Aorta (tissue), 5 donors: Measurements from ENCODE around the gene RHBDL3. TPM values are rescaled to one million over a fixed set of nuclear protein-coding genes. Genes with fewer than 3 reads are reported as not detected.

Source experiments
- ATAC-seq: fragments of 200-7000 bp; cut with Tn5 transposase; one replicate; pipeline ENCODE4 v1.9.1; 2022; ENCODE audit warnings: moderate library complexity; ENCODE audit not compliant: low FRiP score
- DNase-seq, 2 donors: peaks; one replicate each; pipeline ENCODE4 v3.0.0-alpha.2; 2020
- H3K27ac ChIP-seq, 2 donors: one replicate each; pipeline ENCODE4 v1.5.1; 2013; ENCODE audit warnings: low read length in 2 of 2, mild to moderate bottlenecking in 2 of 2, moderate library complexity in 2 of 2, control low read depth in 1 of 2, inconsistent platforms in 1 of 2, low read depth in 1 of 2
- H3K27me3 ChIP-seq, 2 donors: one replicate each; pipeline ENCODE4 v1.6.1; 2013; ENCODE audit warnings: control low read depth in 1 of 2, low read length in 1 of 2, mild to moderate bottlenecking in 1 of 2, moderate library complexity in 1 of 2; ENCODE audit not compliant: insufficient read depth in 2 of 2, control insufficient read depth in 1 of 2
- H3K36me3 ChIP-seq, 2 donors: one replicate each; pipeline ENCODE4 v1.6.1; 2013; ENCODE audit warnings: control low read depth in 1 of 2, low read length in 1 of 2, mild to moderate bottlenecking in 1 of 2; ENCODE audit not compliant: insufficient read depth in 2 of 2, control insufficient read depth in 1 of 2
- H3K4me1 ChIP-seq, 2 donors: one replicate each; pipeline ENCODE4 v1.6.1; 2013; ENCODE audit warnings: low read length in 2 of 2, control low read depth in 1 of 2, mild to moderate bottlenecking in 1 of 2, moderate library complexity in 1 of 2; ENCODE audit not compliant: insufficient read depth in 2 of 2, control insufficient read depth in 1 of 2
- H3K4me3 ChIP-seq, 2 donors: one replicate each; pipeline ENCODE4 v1.5.1; 2013; ENCODE audit warnings: low read length in 2 of 2, control low read depth in 1 of 2, mild to moderate bottlenecking in 1 of 2
- H3K9me3 ChIP-seq: one replicate; pipeline ENCODE4 v1.6.1; 2013; ENCODE audit warnings: mild to moderate bottlenecking, low read length; ENCODE audit not compliant: control insufficient read depth
- WGBS, 2 donors: extraction: QIAGEN DNeasy Blood & Tissue Kit; methylation state at CpG; one replicate each; pipeline ENCODE4 v1.1.7; 2013; 5-methylcytosine and 5-hydroxymethylcytosine counted together
- intact Hi-C, 2 donors: fragments of 100-400 bp; cut with DNase I; formaldehyde crosslinking; loops; one replicate each; pipeline versions ENCODE4 v1.14.2 to v1.15.0; 2022
- long read RNA-seq, 2 donors: library from polyadenylated mRNA; unstranded; transcript quantifications; one replicate each; pipeline ENCODE4 v2.0.0, GENCODE V29; 2020 to 2021
- polyA plus RNA-seq, 2 donors: library from polyadenylated mRNA; stranded (reverse); fragments of 200-250 nt; gene quantifications; one replicate each; pipeline ENCODE4 v1.2.3, GENCODE V29; 2013
- total RNA-seq, 2 donors: library from RNA; stranded (reverse); fragmentation: NEBNext Ultra II Directional; extraction: Animal tissue kit (Norgen Biotek cat#: 25700); gene quantifications; one replicate each; pipeline ENCODE4 v1.2.1, GENCODE V29; 2021
- donor health status: healthy with polysubstance abuse.
- donor health status: Bipolar disorder and iron deficiency.
- donor health status: DM: no; HTN: no; CAD: no.
- donor health status: DM: no; HTN: no; CAD: no.
- donor health status: DM: yes; HTN: yes; CAD: no.

Gene RHBDL3, protein sequence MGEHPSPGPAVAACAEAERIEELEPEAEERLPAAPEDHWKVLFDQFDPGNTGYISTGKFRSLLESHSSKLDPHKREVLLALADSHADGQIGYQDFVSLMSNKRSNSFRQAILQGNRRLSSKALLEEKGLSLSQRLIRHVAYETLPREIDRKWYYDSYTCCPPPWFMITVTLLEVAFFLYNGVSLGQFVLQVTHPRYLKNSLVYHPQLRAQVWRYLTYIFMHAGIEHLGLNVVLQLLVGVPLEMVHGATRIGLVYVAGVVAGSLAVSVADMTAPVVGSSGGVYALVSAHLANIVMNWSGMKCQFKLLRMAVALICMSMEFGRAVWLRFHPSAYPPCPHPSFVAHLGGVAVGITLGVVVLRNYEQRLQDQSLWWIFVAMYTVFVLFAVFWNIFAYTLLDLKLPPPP
- total RNA-seq = 1 to 10 TPM in 1 of 2 donors, under 1 TPM in 1; 0.29 to 1.0 TPM
- not detected for polyA plus RNA-seq
- long read RNA-seq, donor 1 = 0 reads
- long read RNA-seq, donor 2, partial matches to known transcripts = 0 of 1 reads
- long read RNA-seq, donor 2, other reads (novel, unspliced or antisense) = 1 of 1 reads

DNA sequence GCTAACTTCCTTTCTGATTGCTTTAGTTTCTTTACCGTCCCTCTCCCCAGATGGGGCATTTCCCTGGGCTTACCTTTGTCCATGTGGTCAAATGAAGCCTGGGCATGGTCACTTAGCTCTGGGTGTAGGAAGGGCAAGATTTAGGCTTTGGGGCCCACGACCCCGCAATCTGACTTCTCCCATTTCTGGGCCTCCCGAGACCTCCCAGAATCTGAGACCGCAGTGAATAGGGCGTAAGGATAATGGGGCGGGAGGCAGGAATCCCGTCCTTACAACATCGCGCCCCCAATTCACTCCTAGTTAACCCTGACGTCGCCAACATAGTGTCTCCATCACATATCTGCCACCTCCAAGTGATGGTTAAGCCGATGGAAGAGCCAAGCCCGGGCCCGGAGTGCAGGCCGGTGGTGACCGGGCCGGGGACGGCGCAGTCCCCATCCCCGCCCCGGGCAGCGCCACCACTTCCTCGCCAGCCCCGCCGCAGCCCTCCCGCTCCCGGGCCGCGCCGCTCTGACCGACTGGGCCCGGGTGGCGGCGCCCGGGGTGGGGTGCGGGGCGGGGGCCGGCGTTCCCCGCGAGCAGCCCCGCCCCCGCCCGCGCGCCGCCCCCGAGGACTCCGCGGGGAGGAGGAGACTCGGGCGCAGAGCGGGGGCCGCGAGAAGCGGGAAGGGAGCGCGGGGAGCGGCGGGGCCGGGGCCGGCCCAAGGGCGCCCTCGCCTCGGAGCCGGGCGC lies at the start of gene RHBDL3:
RHBDL3 (plus strand) TSS at position 641 of the 732 bp plus-strand sequence. CDS start 358 bp downstream, outside the sequence.
- Histone ChIP-seq H3K36me3 (no peaks in the 10 kb centered on the region), H3K4me3 (peak within 1 kb of the TSS; percentile 66 to 89), H3K27me3 (no peaks in the 10 kb centered on the region), H3K9me3 (no peaks in the 10 kb centered on the region), H3K4me1 (no peaks in the 10 kb centered on the region), H3K27ac (no peak within 1 kb of the TSS)
- WGBS, 2 donors = 3 to 4% methylated on average over 41 to 68 of the region's 68 CpGs
- DNase-seq (peak in 1 of 2 donors; percentile 83), ATAC-seq (peak; percentile 56)
- intact Hi-C loops = no loop called here

DNA sequence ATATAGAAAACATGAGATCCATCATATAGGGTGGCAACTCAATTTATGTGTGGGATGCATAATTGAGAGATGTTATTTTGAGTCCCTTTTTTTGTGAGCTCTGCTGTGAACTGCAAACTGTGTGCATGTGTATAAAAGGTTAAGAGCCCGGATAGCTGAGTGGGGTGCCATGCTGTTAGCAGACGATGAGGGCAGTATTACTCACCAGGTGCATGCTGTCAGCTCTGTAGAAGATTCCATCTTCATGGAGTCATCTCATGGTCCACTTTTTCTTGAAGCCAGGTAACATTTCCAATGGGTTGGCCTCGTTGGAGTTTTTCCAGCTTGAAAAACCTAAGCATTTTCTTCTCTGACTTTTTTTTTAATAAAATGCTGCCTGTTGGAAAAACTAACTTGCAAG lies 43.0 kb upstream of the RHBDL3 start:
- 66 to 72% methylated on average over 3 of the region's 3 CpGs for WGBS, 2 donors

DNA sequence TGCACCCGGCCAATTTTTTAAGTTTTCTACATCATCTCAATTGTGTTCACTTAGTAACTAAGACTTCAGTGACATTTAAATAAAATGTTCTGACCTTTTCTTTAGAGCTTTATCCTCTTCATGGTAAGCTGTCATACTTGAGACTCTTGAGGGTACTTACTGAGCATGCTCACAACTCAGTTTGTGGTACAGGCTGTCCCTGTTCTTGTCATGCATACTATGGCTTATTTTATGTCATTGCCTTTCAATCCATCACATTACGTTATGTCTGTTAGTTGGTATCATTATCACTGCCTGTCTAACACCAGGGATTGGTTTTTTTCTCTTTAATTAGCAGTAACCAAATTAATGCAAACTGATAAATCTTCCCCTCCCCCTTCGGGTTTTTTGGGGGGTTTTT lies 41.9 kb upstream of the RHBDL3 start:
- Histone ChIP-seq H3K4me3 (no peak overlapping the region), H3K27ac (no peak overlapping the region), H3K27me3 (no peaks in the 10 kb centered on the region), H3K36me3 (no peaks in the 10 kb centered on the region), H3K9me3 (no peaks in the 10 kb centered on the region), H3K4me1 (no peaks in the 10 kb centered on the region)
- 90 to 96% methylated on average over 3 of the region's 3 CpGs for WGBS, 2 donors
- DNase-seq (no peak), ATAC-seq (no peak)
- intact Hi-C loops = no loop called here

More for the DNA sequence above, 43.0 kb upstream of the RHBDL3 start:
- no peak overlapping the region for H3K27ac ChIP-seq
- ATAC-seq (no peak), DNase-seq (no peak)
- H3K4me3 ChIP-seq = no peak overlapping the region
- no peaks in the 10 kb centered on the region for H3K9me3 ChIP-seq
- no peaks in the 10 kb centered on the region for H3K27me3 ChIP-seq
- H3K36me3 ChIP-seq = no peaks in the 10 kb centered on the region
- no peaks in the 10 kb centered on the region for H3K4me1 ChIP-seq
- intact Hi-C loops = no loop called here

DNA sequence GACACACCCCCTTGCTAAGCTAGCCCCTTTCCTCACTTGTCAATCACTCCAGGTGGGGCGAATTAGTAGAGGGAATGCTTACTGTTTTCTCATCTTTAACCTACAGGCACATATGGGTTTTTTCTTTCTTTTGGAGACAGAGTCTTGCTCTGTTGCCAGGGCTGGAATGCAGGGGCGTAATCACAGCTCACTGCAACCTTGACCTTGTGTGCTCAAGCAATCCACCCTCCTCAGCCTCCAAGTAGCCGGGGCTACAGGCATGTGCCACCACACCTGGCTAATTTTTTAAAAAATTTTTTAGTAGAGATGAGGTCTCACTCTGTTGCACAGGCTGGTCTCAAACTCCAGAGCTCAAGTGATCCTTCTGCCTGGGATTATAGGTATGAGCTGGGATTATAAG lies 38.7 kb upstream of the RHBDL3 start:
- no peak overlapping the region for H3K4me3 ChIP-seq
- intact Hi-C loops = no loop called here
- H3K9me3 ChIP-seq = no peaks in the 10 kb centered on the region
- no peaks in the 10 kb centered on the region for H3K36me3 ChIP-seq
- DNase-seq (no peak), ATAC-seq (no peak)
- H3K4me1 ChIP-seq = no peaks in the 10 kb centered on the region
- no peaks in the 10 kb centered on the region for H3K27me3 ChIP-seq
- WGBS, 2 donors = 86 to 87% methylated on average over 3 of the region's 3 CpGs
- no peak overlapping the region for H3K27ac ChIP-seq

DNA sequence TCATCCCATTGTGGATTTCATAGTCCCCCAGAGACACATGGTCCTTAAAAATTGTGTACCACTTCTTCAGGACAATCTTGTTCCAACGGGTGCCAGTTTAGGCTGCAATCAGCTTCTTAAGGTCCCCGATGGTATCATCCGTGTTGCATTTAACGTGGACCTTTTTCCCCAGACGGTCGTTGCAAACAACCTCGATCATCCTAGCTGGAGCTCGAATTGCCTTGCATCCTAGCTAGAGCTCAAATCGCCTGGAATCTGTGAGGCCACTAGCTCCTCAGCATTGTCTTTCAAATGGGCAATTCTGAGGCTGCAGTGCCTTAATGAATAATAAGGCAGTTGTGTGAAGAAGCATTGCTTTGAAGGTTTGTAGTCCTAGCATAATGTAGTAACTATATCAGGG lies 37.7 kb upstream of the RHBDL3 start:
- DNase-seq (no peak), ATAC-seq (no peak)
- Histone ChIP-seq H3K9me3 (no peaks in the 10 kb centered on the region), H3K4me1 (no peaks in the 10 kb centered on the region), H3K4me3 (no peak overlapping the region), H3K27ac (no peak overlapping the region), H3K36me3 (no peaks in the 10 kb centered on the region), H3K27me3 (no peaks in the 10 kb centered on the region)
- 65 to 66% methylated on average over 9 of the region's 9 CpGs for WGBS, 2 donors
- intact Hi-C loops = no loop called here

DNA sequence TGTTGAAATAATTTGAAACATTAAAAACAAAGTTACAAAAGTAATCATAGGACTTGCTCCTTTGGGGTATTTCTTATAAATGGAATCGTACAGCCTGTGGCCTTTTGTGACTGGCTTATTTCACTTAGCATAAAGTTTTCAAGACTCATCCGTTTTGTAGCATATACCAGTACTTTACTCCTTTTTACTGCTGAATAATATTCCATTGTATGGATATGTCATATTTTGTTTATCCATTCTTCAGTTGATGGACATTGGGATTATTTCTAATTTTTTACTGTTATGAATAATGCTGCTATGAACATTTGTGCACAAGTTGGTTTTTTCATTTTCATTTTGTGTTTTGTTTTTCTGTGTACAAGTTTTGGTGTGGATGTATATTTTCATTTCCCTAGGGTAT lies 30.0 kb upstream of the RHBDL3 start:
- WGBS, 2 donors = 96 to 97% methylated on average over 2 of the region's 2 CpGs
- intact Hi-C loops = no loop called here
- H3K27me3 ChIP-seq = no peaks in the 10 kb centered on the region
- H3K4me3 ChIP-seq = no peak overlapping the region
- no peak for DNase-seq
- no peak overlapping the region for H3K27ac ChIP-seq
- H3K9me3 ChIP-seq = no peaks in the 10 kb centered on the region
- no peak for ATAC-seq
- no peaks in the 10 kb centered on the region for H3K36me3 ChIP-seq
- H3K4me1 ChIP-seq = no peaks in the 10 kb centered on the region

DNA sequence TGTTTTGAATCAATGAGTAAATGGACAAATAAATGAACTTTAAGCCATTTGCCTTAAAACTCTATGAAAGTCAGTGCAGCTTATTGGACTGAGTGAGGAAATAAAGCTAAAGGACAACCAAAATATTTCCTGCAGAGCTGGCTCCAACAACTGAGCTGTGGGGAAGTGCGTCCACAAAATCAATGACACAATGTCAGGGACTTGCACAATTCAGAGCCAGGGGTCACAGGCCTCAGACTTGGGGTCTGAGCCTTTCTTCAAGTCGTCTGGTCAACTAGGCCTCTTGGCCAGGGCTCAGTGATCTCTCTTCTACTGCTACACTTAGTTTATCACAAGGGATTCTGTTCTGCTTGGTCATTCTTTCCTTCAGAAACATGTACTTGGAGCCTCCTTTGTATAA lies 26.2 kb upstream of the RHBDL3 start:
- Histone ChIP-seq H3K4me3 (no peak overlapping the region), H3K36me3 (no peaks in the 10 kb centered on the region), H3K9me3 (no peaks in the 10 kb centered on the region), H3K4me1 (no peaks in the 10 kb centered on the region), H3K27ac (no peak overlapping the region), H3K27me3 (no peaks in the 10 kb centered on the region)
- WGBS, 2 donors = 79 to 84% methylated on average over 2 of the region's 2 CpGs
- DNase-seq (no peak), ATAC-seq (no peak)
- intact Hi-C loops = no loop called here

DNA sequence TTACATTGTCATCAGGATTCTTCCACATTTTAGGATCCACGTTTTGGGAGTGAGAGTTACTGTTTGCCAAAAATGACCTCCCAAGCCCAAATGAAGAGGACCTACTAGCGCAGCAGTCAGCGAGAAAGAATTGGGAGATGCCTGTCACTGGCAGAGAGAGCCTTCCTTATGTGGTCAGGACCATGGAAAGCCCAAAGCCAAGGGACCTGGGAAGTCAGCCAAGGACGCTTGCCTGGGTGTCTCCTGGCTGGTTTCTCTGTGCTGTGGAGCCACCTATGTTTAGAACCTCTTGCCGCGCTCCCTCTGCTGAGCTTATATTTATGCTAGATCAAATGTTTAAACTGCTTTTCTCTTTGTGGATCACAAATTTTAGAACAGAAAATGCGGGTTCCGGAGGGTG lies 24.9 kb upstream of the RHBDL3 start:
- WGBS, 2 donors = 23 to 28% methylated on average over 8 of the region's 8 CpGs
- H3K27ac ChIP-seq = no peak overlapping the region
- H3K36me3 ChIP-seq = no peaks in the 10 kb centered on the region
- no peak for ATAC-seq
- no peaks in the 10 kb centered on the region for H3K4me1 ChIP-seq
- intact Hi-C loops = no loop called here
- no peaks in the 10 kb centered on the region for H3K27me3 ChIP-seq
- H3K9me3 ChIP-seq = no peaks in the 10 kb centered on the region
- H3K4me3 ChIP-seq = no peak overlapping the region
- no peak for DNase-seq
